Measurements from ENCODE around the gene KIAA0040.

KIAA0040 gene

GRCh38 chr1:175118375-175119367 lies 73.9 kb downstream of the KIAA0040 start:
- TF ChIP-seq ZNF785 (tag by site-specific recombination; IDR thresholded peaks at IDR 0.05) (no peak), ZNF555 (tag by site-specific recombination; conservative IDR thresholded peaks at IDR 0.05) (no peak), ZNF148 (tag by site-specific recombination; IDR thresholded peaks at IDR 0.05; ENCODE audit: borderline replicate concordance) (no peak)
- H3K36me3 ChIP-seq (ENCODE audit: control insufficient read depth in 2 of 2, insufficient read depth in 1 of 2, low read length in 2 of 2): no peaks in the 10 kb centered on the region
- no peak overlapping the region for H3K27ac ChIP-seq (ENCODE audit: extremely low read depth, low read depth, low read length)
- ChIA-PET CTCF (interaction anchor here (0.7 kb wide), 1 partner anchor 697 kb away, joined by 3 read pairs; no protein-coding TSS in a partner anchor), POLR2A (no interaction called here)
- H3K4me3 ChIP-seq (ENCODE audit: low read depth, low read length): no peak overlapping the region
- no peaks in the 10 kb centered on the region for H3K4me1 ChIP-seq (ENCODE audit: control insufficient read depth, insufficient read depth, low read length)
- no peaks in the 10 kb centered on the region for H3K9me3 ChIP-seq (ENCODE audit: control insufficient read depth, insufficient read depth, low read depth, low read length)

- POLR2A ChIA-PET: no interaction called here
These were observed 75.7 kb downstream of the KIAA0040 start for GRCh38 chr1:175116903-175117302.

GRCh38 chr1:175116210-175116798 lies 76.3 kb downstream of the KIAA0040 start:
- TF ChIP-seq SALL2 (tag by site-specific recombination; IDR thresholded peaks at IDR 0.05; ENCODE audit: borderline replicate concordance): no peak
- no peak for TF ChIP-seq HOXD13 (CRISPR knock-in tag; IDR thresholded peaks at IDR 0.05; ENCODE audit: borderline replicate concordance)
- no peak for TF ChIP-seq ZNF280D (tag by site-specific recombination; IDR thresholded peaks at IDR 0.05)
- TF ChIP-seq ZNF610 (tag by site-specific recombination; IDR thresholded peaks at IDR 0.05; ENCODE audit: borderline replicate concordance): no peak
- no peak for TF ChIP-seq ZNF311 (tag by site-specific recombination; IDR thresholded peaks at IDR 0.05; ENCODE audit: borderline replicate concordance)
- TF ChIP-seq ZNF658 (tag by site-specific recombination; IDR thresholded peaks at IDR 0.05): no peak
- no peak for TF ChIP-seq ZNF202 (tag by site-specific recombination; IDR thresholded peaks at IDR 0.05; ENCODE audit: borderline replicate concordance)
- TF ChIP-seq ZNF544 (tag by site-specific recombination; IDR thresholded peaks at IDR 0.05): no peak
- TF ChIP-seq INSM2 (tag by site-specific recombination; IDR thresholded peaks at IDR 0.05): no peak
- TF ChIP-seq ZBTB21 (tag by site-specific recombination; IDR thresholded peaks at IDR 0.05): no peak
- Histone ChIP-seq H3K27ac (ENCODE audit: extremely low read depth, low read depth, low read length) (no peak overlapping the region), H3K4me3 (ENCODE audit: low read depth, low read length) (no peak overlapping the region), H3K36me3 (ENCODE audit: control insufficient read depth in 2 of 2, insufficient read depth in 1 of 2, low read length in 2 of 2) (no peaks in the 10 kb centered on the region), H3K4me1 (ENCODE audit: control insufficient read depth, insufficient read depth, low read length) (no peaks in the 10 kb centered on the region), H3K9me3 (ENCODE audit: control insufficient read depth, insufficient read depth, low read depth, low read length) (no peaks in the 10 kb centered on the region)
- ChIA-PET CTCF (interaction anchor here (0.8 to 2.3 kb wide), 3 partner anchors 9 to 87 kb away, joined by 3 to 13 read pairs (median 7); no protein-coding TSS in a partner anchor), POLR2A (no interaction called here)

More at GRCh38 chr1:175116903-175117302, 75.7 kb downstream of the KIAA0040 start:
- Histone ChIP-seq H3K9me3 (ENCODE audit: control insufficient read depth, insufficient read depth, low read depth, low read length) (no peaks in the 10 kb centered on the region), H3K4me3 (ENCODE audit: low read depth, low read length) (no peak overlapping the region), H3K4me1 (ENCODE audit: control insufficient read depth, insufficient read depth, low read length) (no peaks in the 10 kb centered on the region), H3K27ac (ENCODE audit: extremely low read depth, low read depth, low read length) (no peak overlapping the region), H3K36me3 (ENCODE audit: control insufficient read depth in 2 of 2, insufficient read depth in 1 of 2, low read length in 2 of 2) (no peaks in the 10 kb centered on the region)
- TF ChIP-seq ZNF791 (tag by site-specific recombination; IDR thresholded peaks at IDR 0.05) (no peak), ZNF426 (tag by site-specific recombination; IDR thresholded peaks at IDR 0.05) (no peak), ZNF366 (tag by site-specific recombination; conservative IDR thresholded peaks at IDR 0.05) (no peak), GLIS1 (tag by site-specific recombination; IDR thresholded peaks at IDR 0.05) (no peak), ZNF692 (tag by site-specific recombination; IDR thresholded peaks at IDR 0.05) (no peak), ZNF677 (tag by site-specific recombination; IDR thresholded peaks at IDR 0.05) (no peak), ZSCAN30 (tag by site-specific recombination; IDR thresholded peaks at IDR 0.05) (no peak), ZNF169 (tag by site-specific recombination; IDR thresholded peaks at IDR 0.05) (no peak), ZNF248 (tag by site-specific recombination; IDR thresholded peaks at IDR 0.05) (no peak), KLF9 (tag by site-specific recombination; IDR thresholded peaks at IDR 0.05; ENCODE audit: low read depth) (no peak)
- CTCF ChIA-PET: interaction anchor here (2.0 to 2.3 kb wide), 2 partner anchors 8 to 87 kb away, joined by 7 to 13 read pairs; no protein-coding TSS in a partner anchor
